ENCODE data around the gene KRTAP1-4. TPM values are rescaled to one million over a fixed set of nuclear protein-coding genes. Genes with fewer than 3 reads are reported as not detected.

The KRTAP1-4 gene
- total RNA-seq, 2 experiments from 2014 or later = not detected

DNA sequence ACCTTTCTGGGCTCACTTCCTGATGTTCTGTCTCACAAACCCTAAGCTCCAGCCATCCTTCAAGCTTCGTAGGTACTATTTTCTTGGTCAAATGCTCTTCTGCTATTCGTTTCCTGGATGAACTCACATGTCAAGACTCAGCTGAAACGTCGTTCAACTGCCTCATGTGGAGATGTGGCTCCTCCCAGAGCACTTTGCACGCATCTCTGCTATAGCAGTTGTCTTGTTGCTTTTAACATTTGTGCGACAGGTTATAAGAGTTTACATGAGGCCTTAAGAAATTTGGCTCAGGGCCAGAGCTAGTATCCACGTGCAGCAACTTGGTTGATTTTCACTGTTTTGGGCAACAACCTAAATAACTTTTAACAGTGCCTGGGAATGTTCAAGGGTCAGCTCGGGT, 43.1 kb downstream of the KRTAP1-4 start:
- H3K36me3 ChIP-seq (ENCODE audit: insufficient read depth, low read length) = no peaks in the 10 kb centered on the region
- intact Hi-C loops (cut with micrococcal nuclease; ENCODE audit: unreplicated experiment) = no loop called here
- H3K79me2 ChIP-seq (ENCODE audit: insufficient read depth, low read depth, low read length) = no peaks in the 10 kb centered on the region
- no TSS peak for BruUV-seq (replicated peaks)
- no peaks in the 10 kb centered on the region for H3K9me3 ChIP-seq (ENCODE audit: low read length)
- H3K9me2 ChIP-seq (ENCODE audit: insufficient read depth, low read length) = no peaks in the 10 kb centered on the region
- H3K27ac ChIP-seq (ENCODE audit: low read depth, low read length, poor library complexity, severe bottlenecking) = no peak overlapping the region
- TF ChIP-seq EZH2phosphoT487 (IDR thresholded peaks at IDR 0.05; ENCODE audit: borderline replicate concordance, low read depth, low read length) (no peak), CTCF (conservative IDR thresholded peaks at IDR 0.05; ENCODE audit: low read length) (no peak)
- POLR2A ChIA-PET = no interaction called here
- no peaks in the 10 kb centered on the region for H4K20me1 ChIP-seq (ENCODE audit: insufficient read depth, low read length)
- no peak overlapping the region for H3K4me2 ChIP-seq (ENCODE audit: low read length)
- no peak overlapping the region for H3K4me3 ChIP-seq (ENCODE audit: low read depth, low read length, poor library complexity, severe bottlenecking)
- no peak overlapping the region; the same call in 1 of the 2 replicates for H2AFZ ChIP-seq (ENCODE audit: low read length)
- CTCF ChIA-PET (ENCODE audit: unreplicated experiment) = no interaction called here
- no peak for DNase-seq (ENCODE audit: low spot score)
- no peaks in the 10 kb centered on the region for H3K4me1 ChIP-seq (ENCODE audit: insufficient read depth, low read length, poor library complexity, severe bottlenecking)

DNA sequence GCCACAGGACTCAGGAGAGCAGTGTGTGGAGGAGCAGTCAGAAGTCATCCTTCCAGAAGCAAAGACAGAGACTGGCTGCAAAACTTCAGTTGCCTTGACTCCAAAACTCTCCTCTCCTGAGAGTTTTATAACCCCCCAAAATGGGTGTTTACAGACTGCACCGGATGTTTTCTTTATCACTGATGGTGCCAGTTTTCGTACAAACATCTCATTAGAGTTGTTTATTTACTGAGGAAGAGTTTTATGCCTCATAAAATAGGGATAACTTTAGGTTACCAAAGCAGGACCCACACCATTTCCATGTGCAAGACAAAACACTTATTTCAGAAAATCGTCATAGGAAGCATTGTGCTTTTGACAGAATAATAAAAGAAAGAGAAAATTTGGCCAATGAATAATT, 45.8 kb downstream of the KRTAP1-4 start, which contains the start of gene KRT40:
TSS of gene KRT40 (minus strand) at position 101 of the 400 bp plus-strand sequence. CDS start at position 48, 53 bp downstream.
- no peak within 1 kb of the TSS for H3K27ac ChIP-seq (ENCODE audit: low read depth, low read length, poor library complexity, severe bottlenecking)
- intact Hi-C loops (cut with micrococcal nuclease; ENCODE audit: unreplicated experiment) = no loop called here
- no peaks in the 10 kb centered on the region for H4K20me1 ChIP-seq (ENCODE audit: insufficient read depth, low read length)
- CTCF ChIA-PET (ENCODE audit: unreplicated experiment) = no interaction called here
- no peak for DNase-seq (ENCODE audit: low spot score)
- H3K4me2 ChIP-seq (ENCODE audit: low read length) = no peak within 1 kb of the TSS
- H3K36me3 ChIP-seq (ENCODE audit: insufficient read depth, low read length) = no peaks in the 10 kb centered on the region
- H3K9me3 ChIP-seq (ENCODE audit: low read length) = no peaks in the 10 kb centered on the region
- no peak within 1 kb of the TSS for H2AFZ ChIP-seq (ENCODE audit: low read length)
- H3K4me1 ChIP-seq (ENCODE audit: insufficient read depth, low read length, poor library complexity, severe bottlenecking) = no peaks in the 10 kb centered on the region
- H3K9me2 ChIP-seq (ENCODE audit: insufficient read depth, low read length) = no peaks in the 10 kb centered on the region
- BruUV-seq (replicated peaks) = no TSS peak
- no peaks in the 10 kb centered on the region for H3K79me2 ChIP-seq (ENCODE audit: insufficient read depth, low read depth, low read length)
- POLR2A ChIA-PET = no interaction called here
- no peak for TF ChIP-seq CTCF (conservative IDR thresholded peaks at IDR 0.05; ENCODE audit: low read length)
- no peak for TF ChIP-seq EZH2phosphoT487 (IDR thresholded peaks at IDR 0.05; ENCODE audit: borderline replicate concordance, low read depth, low read length)
- H3K4me3 ChIP-seq (ENCODE audit: low read depth, low read length, poor library complexity, severe bottlenecking) = no peak within 1 kb of the TSS

DNA sequence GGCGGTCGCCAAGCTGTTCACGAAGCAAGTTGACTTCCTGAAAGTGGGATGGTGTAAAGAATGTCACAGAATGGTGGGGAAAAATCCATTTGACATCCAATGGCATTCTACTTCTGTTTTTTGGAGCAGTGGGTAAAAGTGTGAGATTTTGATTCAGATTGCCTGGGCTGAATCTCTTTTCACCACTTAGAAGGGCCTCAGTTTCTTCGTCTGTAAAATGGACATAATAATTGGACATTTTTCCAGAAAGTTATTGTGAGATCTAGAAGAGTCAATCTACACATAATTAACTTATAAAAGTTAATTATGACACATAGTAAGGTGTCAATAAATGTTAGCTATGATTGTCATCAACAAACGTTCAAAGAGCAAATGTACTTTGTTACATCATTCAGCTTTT, 48.9 kb downstream of the KRTAP1-4 start:
- Histone ChIP-seq H3K4me3 (ENCODE audit: low read depth, low read length, poor library complexity, severe bottlenecking) (no peak overlapping the region), H3K79me2 (ENCODE audit: insufficient read depth, low read depth, low read length) (no peaks in the 10 kb centered on the region), H3K27ac (ENCODE audit: low read depth, low read length, poor library complexity, severe bottlenecking) (no peak overlapping the region), H2AFZ (ENCODE audit: low read length) (no peak overlapping the region), H3K36me3 (ENCODE audit: insufficient read depth, low read length) (no peaks in the 10 kb centered on the region), H3K9me2 (ENCODE audit: insufficient read depth, low read length) (no peaks in the 10 kb centered on the region), H3K4me2 (ENCODE audit: low read length) (no peak overlapping the region), H3K4me1 (ENCODE audit: insufficient read depth, low read length, poor library complexity, severe bottlenecking) (no peaks in the 10 kb centered on the region), H3K9me3 (ENCODE audit: low read length) (no peaks in the 10 kb centered on the region), H4K20me1 (ENCODE audit: insufficient read depth, low read length) (no peaks in the 10 kb centered on the region)
- ChIA-PET CTCF (ENCODE audit: unreplicated experiment) (no interaction called here), POLR2A (no interaction called here)
- intact Hi-C loops (cut with micrococcal nuclease; ENCODE audit: unreplicated experiment) = no loop called here
- DNase-seq (ENCODE audit: low spot score) = no peak
- no TSS peak for BruUV-seq (replicated peaks)
- TF ChIP-seq CTCF (conservative IDR thresholded peaks at IDR 0.05; ENCODE audit: low read length) = no peak
- TF ChIP-seq EZH2phosphoT487 (IDR thresholded peaks at IDR 0.05; ENCODE audit: borderline replicate concordance, low read depth, low read length) = no peak

Measured in OCI-LY7 (cell line).